HepG2 (cell line): Measurements from ENCODE around the gene TEX19. TPM values are rescaled to one million over a fixed set of nuclear protein-coding genes. Genes with fewer than 3 reads are reported as not detected.

Experiments
- ASH2L ChIP-seq: fragments of 300-600, 200-600 bp; sonication (generic); IDR thresholded peaks from 2 replicates; pipeline ENCODE4 v1.7.0; 2017; ENCODE audit warnings: low read depth, mild to moderate bottlenecking, moderate library complexity, mixed read lengths, low read length; ENCODE audit not compliant: insufficient read length
- ATF7 ChIP-seq, 2 experiments: fragments of 450-650 bp in 1 of 2; sonication (generic) in 1 of 2; formaldehyde crosslinking in 1 of 2; IDR thresholded peaks; 2 replicates each; pipeline versions ENCODE4 v1.4.0 to v1.6.1; 2016 to 2020; ENCODE audit warnings: antibody characterized with exemption in 1 of 2, mild to moderate bottlenecking in 1 of 2, missing genetic modification reagents in 1 of 2
- CC2D1A ChIP-seq: sonication (generic); formaldehyde crosslinking; IDR thresholded peaks from 2 replicates; pipeline ENCODE4 v1.8.1; 2023; ENCODE audit warnings: mild to moderate bottlenecking, missing genetic modification reagents
- ELF4 ChIP-seq: sonication (generic); formaldehyde crosslinking; IDR thresholded peaks from 2 replicates; pipeline ENCODE4 v1.5.0; 2020; ENCODE audit warnings: missing genetic modification reagents, mild to moderate bottlenecking, moderate library complexity, borderline replicate concordance
- FOXA1 ChIP-seq, 2 experiments: fragments of 450-650 bp in 1 of 2; sonication (generic) in 1 of 2; formaldehyde crosslinking in 1 of 2; IDR thresholded peaks; 2 replicates each; pipeline versions ENCODE4 v1.4.0 to v1.6.1; 2016 to 2020; ENCODE audit warnings: missing genetic modification reagents in 1 of 2
- FOXK2 ChIP-seq: fragments of 450-650 bp; IDR thresholded peaks from 2 replicates; pipeline ENCODE4 v1.6.1; 2016
- GMEB2 ChIP-seq: IDR thresholded peaks from 2 replicates; pipeline ENCODE4 v1.6.1; 2016; ENCODE audit warnings: missing biosample characterization, missing genetic modification reagents, low read depth
- HDAC1 ChIP-seq: sonication (generic); formaldehyde crosslinking; IDR thresholded peaks from 2 replicates; pipeline ENCODE4 v1.5.1; 2020; ENCODE audit warnings: mild to moderate bottlenecking, missing genetic modification reagents
- KDM1A ChIP-seq: IDR thresholded peaks from 2 replicates; pipeline ENCODE4 v1.6.1; 2016; ENCODE audit warnings: missing compliant biosample characterization
- KMT2A ChIP-seq: sonication (generic); formaldehyde crosslinking; IDR thresholded peaks from 2 replicates; pipeline ENCODE4 v1.4.0; 2020; ENCODE audit warnings: missing genetic modification reagents
- NONO ChIP-seq, 2 experiments: fragments of 450-650 bp in 1 of 2; sonication (generic) in 1 of 2; formaldehyde crosslinking in 1 of 2; IDR thresholded peaks in 1 of 2; conservative IDR thresholded peaks in 1 of 2; 2 replicates each; pipeline versions ENCODE4 v1.6.1 to v1.8.0; 2017 to 2022; ENCODE audit warnings: mild to moderate bottlenecking in 1 of 2, missing genetic modification reagents in 1 of 2, moderate library complexity in 1 of 2
- RNF2 ChIP-seq: fragments of 450-650 bp; conservative IDR thresholded peaks from 2 replicates; pipeline ENCODE4 v1.6.1; 2016; ENCODE audit warnings: low read depth
- SALL2 ChIP-seq: sonication (generic); formaldehyde crosslinking; IDR thresholded peaks from 2 replicates; pipeline ENCODE4 v1.8.1; 2023; ENCODE audit warnings: mild to moderate bottlenecking, missing genetic modification reagents, inconsistent platforms
- YY1 ChIP-seq: IDR thresholded peaks from 2 replicates; pipeline ENCODE4 v1.6.1; 2011; ENCODE audit warnings: low read length, low read depth, moderate library complexity, mild to moderate bottlenecking; ENCODE audit not compliant: insufficient read depth, insufficient replicate concordance
- ZMAT5 ChIP-seq: sonication (generic); formaldehyde crosslinking; IDR thresholded peaks from 2 replicates; pipeline ENCODE4 v1.5.0; 2020; ENCODE audit warnings: mild to moderate bottlenecking, low read depth, missing genetic modification reagents, borderline replicate concordance
- ZNF143 ChIP-seq: sonication (generic); formaldehyde crosslinking; IDR thresholded peaks from 2 replicates; pipeline ENCODE4 v1.4.0; 2020; ENCODE audit warnings: missing genetic modification reagents
- ZNF253 ChIP-seq: sonication (generic); formaldehyde crosslinking; IDR thresholded peaks from 2 replicates; pipeline ENCODE4 v1.8.0; 2022; ENCODE audit warnings: mild to moderate bottlenecking, missing genetic modification reagents, borderline replicate concordance
- ZNF619 ChIP-seq: sonication (generic); formaldehyde crosslinking; IDR thresholded peaks from 2 replicates; pipeline ENCODE4 v1.4.0; 2020; ENCODE audit warnings: mild to moderate bottlenecking, missing genetic modification reagents
- ZSCAN20 ChIP-seq: sonication (generic); formaldehyde crosslinking; IDR thresholded peaks from 2 replicates; pipeline ENCODE4 v1.4.0; 2020; ENCODE audit warnings: missing genetic modification reagents, mild to moderate bottlenecking, borderline replicate concordance
- ZSCAN21 ChIP-seq: sonication (generic); formaldehyde crosslinking; IDR thresholded peaks from 2 replicates; pipeline ENCODE4 v1.8.0; 2022; ENCODE audit warnings: mild to moderate bottlenecking, missing genetic modification reagents, moderate library complexity, borderline replicate concordance
- polyA plus RNA-seq, 8 experiments: library from polyadenylated mRNA; depleted of rRNA in 3 of 8; stranded (reverse) in 7 of 8; unstranded in 1 of 8; fragments of >200 nt; fragmentation: Illumina TruSeq in 4 of 8; extraction: Trizol in 4 of 8; gene quantifications; 2 replicates each; pipeline versions ENCODE4 v1.2.1 to v1.2.3, GENCODE V29; 2011 to 2016; ENCODE audit warnings: low read depth in 4 of 8, missing spikeins in 1 of 8, mixed read lengths in 1 of 8; ENCODE audit not compliant: insufficient read depth in 1 of 8
- total RNA-seq, 5 experiments: library from RNA; depleted of rRNA; stranded (reverse); fragments of >200 nt; fragmentation: Illumina TruSeq; extraction: Trizol; gene quantifications; 2 replicates each; pipeline ENCODE4 v1.2.3, GENCODE V29; 2016; ENCODE audit warnings: low read depth in 1 of 5
- TF ChIP-seq, protein P1 (sequence below): sonication (generic); formaldehyde crosslinking; IDR thresholded peaks from 2 replicates; pipeline ENCODE4 v1.4.0; 2020; ENCODE audit warnings: missing genetic modification reagents, borderline replicate concordance
- TF ChIP-seq, protein P2 (sequence below): sonication (generic); formaldehyde crosslinking; IDR thresholded peaks from 2 replicates; pipeline ENCODE4 v1.8.0; 2022; ENCODE audit warnings: missing genetic modification reagents, mild to moderate bottlenecking, moderate library complexity, borderline replicate concordance

TEX19 gene
- total and polyA plus RNA-seq, 2 of the 13 experiments (the other 11 are each of a cell fraction or from before 2014, with no cell fraction given) = 1.3 to 6.0 TPM

GRCh38 chr17:82370471-82371332 lies 11.7 kb downstream of the TEX19 start (continued):
- TF ChIP-seq ASH2L (peak; percentile 33), KMT2A (CRISPR knock-in tag) (peak; percentile 69), RNF2 (peak; percentile 95), GMEB2 (no peak), HDAC1 (CRISPR knock-in tag) (peak; percentile 76), ZNF619 (CRISPR knock-in tag) (peak; percentile 87), ELF4 (CRISPR knock-in tag) (peak; percentile 35; the same call in 1 of the 2 replicates), ZNF253 (CRISPR knock-in tag) (0 out of 2 replicates have a peak, but pooled peaks have one; percentile 41), ATF7 (IDR thresholded peaks at IDR 0.05) (no peak), ATF7 (CRISPR knock-in tag; IDR thresholded peaks at IDR 0.05) (peak; percentile 53; the same call in 1 of the 2 replicates), FOXK2 (no peak), ZSCAN20 (CRISPR knock-in tag) (peak; percentile 96), ZMAT5 (CRISPR knock-in tag) (no peak), ZNF143 (CRISPR knock-in tag) (peak; percentile 56; the same call in 1 of the 2 replicates), FOXA1 (IDR thresholded peaks at IDR 0.05) (no peak), FOXA1 (CRISPR knock-in tag; IDR thresholded peaks at IDR 0.05) (no peak), NONO (IDR thresholded peaks at IDR 0.05) (no peak), NONO (CRISPR knock-in tag; conservative IDR thresholded peaks at IDR 0.05) (peak; percentile 57), CC2D1A (no peak), KDM1A (CRISPR knock-in tag) (no peak), SALL2 (CRISPR knock-in tag) (no peak), YY1 (no peak), ZSCAN21 (CRISPR knock-in tag) (no peak; the same call in 1 of the 2 replicates)
- TF ChIP-seq, protein P1, sequence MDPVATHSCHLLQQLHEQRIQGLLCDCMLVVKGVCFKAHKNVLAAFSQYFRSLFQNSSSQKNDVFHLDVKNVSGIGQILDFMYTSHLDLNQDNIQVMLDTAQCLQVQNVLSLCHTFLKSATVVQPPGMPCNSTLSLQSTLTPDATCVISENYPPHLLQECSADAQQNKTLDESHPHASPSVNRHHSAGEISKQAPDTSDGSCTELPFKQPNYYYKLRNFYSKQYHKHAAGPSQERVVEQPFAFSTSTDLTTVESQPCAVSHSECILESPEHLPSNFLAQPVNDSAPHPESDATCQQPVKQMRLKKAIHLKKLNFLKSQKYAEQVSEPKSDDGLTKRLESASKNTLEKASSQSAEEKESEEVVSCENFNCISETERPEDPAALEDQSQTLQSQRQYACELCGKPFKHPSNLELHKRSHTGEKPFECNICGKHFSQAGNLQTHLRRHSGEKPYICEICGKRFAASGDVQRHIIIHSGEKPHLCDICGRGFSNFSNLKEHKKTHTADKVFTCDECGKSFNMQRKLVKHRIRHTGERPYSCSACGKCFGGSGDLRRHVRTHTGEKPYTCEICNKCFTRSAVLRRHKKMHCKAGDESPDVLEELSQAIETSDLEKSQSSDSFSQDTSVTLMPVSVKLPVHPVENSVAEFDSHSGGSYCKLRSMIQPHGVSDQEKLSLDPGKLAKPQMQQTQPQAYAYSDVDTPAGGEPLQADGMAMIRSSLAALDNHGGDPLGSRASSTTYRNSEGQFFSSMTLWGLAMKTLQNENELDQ (CRISPR knock-in tag) = no peak
- TF ChIP-seq, protein P2, sequence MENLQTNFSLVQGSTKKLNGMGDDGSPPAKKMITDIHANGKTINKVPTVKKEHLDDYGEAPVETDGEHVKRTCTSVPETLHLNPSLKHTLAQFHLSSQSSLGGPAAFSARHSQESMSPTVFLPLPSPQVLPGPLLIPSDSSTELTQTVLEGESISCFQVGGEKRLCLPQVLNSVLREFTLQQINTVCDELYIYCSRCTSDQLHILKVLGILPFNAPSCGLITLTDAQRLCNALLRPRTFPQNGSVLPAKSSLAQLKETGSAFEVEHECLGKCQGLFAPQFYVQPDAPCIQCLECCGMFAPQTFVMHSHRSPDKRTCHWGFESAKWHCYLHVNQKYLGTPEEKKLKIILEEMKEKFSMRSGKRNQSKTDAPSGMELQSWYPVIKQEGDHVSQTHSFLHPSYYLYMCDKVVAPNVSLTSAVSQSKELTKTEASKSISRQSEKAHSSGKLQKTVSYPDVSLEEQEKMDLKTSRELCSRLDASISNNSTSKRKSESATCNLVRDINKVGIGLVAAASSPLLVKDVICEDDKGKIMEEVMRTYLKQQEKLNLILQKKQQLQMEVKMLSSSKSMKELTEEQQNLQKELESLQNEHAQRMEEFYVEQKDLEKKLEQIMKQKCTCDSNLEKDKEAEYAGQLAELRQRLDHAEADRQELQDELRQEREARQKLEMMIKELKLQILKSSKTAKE (CRISPR knock-in tag) = peak; percentile 33; the same call in 1 of the 2 replicates
